Lower leg skin (tissue), 3 donors: ENCODE measurements around the gene MRPS25.

Source experiments
- CTCF ChIP-seq, 3 donors: fragments of 450-650 bp; IDR thresholded peaks; one replicate each; pipeline ENCODE4 v1.5.1; 2016; ENCODE audit warnings: antibody characterized with exemption in 3 of 3, mild to moderate bottlenecking in 3 of 3, moderate library complexity in 2 of 3
- POLR2A ChIP-seq, 2 donors: fragments of 450-650 bp; IDR thresholded peaks; one replicate each; pipeline ENCODE4 v1.6.1; 2016 to 2017; ENCODE audit warnings: antibody characterized with exemption in 2 of 2, mild to moderate bottlenecking in 1 of 2, moderate library complexity in 1 of 2

- TF ChIP-seq CTCF (IDR thresholded peaks at IDR 0.05), result no peak
- TF ChIP-seq POLR2A (IDR thresholded peaks at IDR 0.05), result no peak
Measured at GRCh38 chr3:15086263-15086662, 21.1 kb upstream of the MRPS25 start.
